Measurements from ENCODE around the gene SEC22A. TPM values are rescaled to one million over a fixed set of nuclear protein-coding genes. Genes with fewer than 3 reads are reported as not detected.

The SEC22A gene
- total RNA-seq, 1 donor from 2014 or later, result 15.4 TPM

- Mint-ChIP-seq H3K27me3 (ENCODE audit: low read depth) (no peaks in the 10 kb centered on the region), H3K36me3 (ENCODE audit: low read depth) (peaks cover 26% of the 10 kb centered on the region), H3K4me3 (no peak overlapping the region), H3K27ac (ENCODE audit: unreplicated experiment) (no peak overlapping the region), H3K9me3 (peaks cover 15% of the 10 kb centered on the region), H3K4me1 (peaks cover 4% of the 10 kb centered on the region)
- no peak for DNase-seq (ENCODE audit: low read depth, low spot score)
- TF ChIP-seq CTCF (conservative IDR thresholded peaks at IDR 0.05), result no peak
Observed at GRCh38 chr3:123262868-123263267, 61.1 kb downstream of the SEC22A start.

GRCh38 chr3:123263941-123264340 is 62.2 kb downstream of the SEC22A start:
- no peak overlapping the region for H3K4me3 Mint-ChIP-seq
- no peak for DNase-seq (ENCODE audit: low read depth, low spot score)
- H3K9me3 Mint-ChIP-seq, result peaks cover 16% of the 10 kb centered on the region
- no peak for TF ChIP-seq CTCF (conservative IDR thresholded peaks at IDR 0.05)
- no peaks in the 10 kb centered on the region for H3K4me1 Mint-ChIP-seq
- H3K27me3 Mint-ChIP-seq (ENCODE audit: low read depth), result no peaks in the 10 kb centered on the region
- H3K27ac Mint-ChIP-seq (ENCODE audit: unreplicated experiment), result no peak overlapping the region
- peaks cover 29% of the 10 kb centered on the region for H3K36me3 Mint-ChIP-seq (ENCODE audit: low read depth)

DNA sequence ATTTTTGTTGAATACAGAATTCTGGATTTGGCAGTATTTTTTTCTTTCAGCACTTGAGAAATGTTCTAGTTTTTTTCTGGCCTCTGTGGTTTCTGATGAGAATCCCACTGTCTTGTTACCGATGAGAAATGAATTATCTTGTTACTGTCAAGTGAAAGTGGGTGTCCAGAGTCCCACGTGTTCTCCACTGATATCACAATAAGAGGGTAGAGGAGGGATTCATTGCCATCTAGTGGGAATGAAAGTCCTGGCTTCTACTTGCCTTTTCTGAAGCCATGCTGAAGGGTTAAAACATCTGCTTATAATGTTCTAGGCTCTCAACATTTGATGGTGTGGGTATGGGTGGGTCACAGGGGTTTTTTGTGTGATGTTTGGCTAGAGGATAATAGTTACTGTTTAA is 66.1 kb downstream of the SEC22A start:
- H3K36me3 Mint-ChIP-seq (ENCODE audit: low read depth), result peaks cover 35% of the 10 kb centered on the region
- no peak overlapping the region for H3K27ac Mint-ChIP-seq (ENCODE audit: unreplicated experiment)

DNA sequence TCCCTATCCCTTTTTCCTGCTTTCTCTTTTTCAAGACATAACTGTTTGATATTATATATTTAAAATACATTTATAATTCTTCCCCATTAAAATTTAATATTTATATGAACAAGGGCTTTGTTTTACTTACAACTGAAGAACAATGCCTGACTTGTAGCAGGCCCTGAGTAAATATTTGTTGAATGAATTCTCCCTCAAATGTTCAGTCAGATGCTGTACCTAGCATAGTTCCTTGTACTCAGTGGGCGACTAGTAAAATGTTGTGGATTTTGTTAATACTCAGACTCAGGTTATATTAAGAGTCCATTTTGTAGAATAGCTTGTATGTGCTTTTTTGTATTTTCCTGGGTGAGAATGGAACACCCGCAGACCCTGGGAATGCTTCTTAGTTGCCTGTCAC is 69.1 kb downstream of the SEC22A start:
- H3K9me3 Mint-ChIP-seq, result peaks cover 12% of the 10 kb centered on the region
- H3K4me1 Mint-ChIP-seq, result peaks cover 4% of the 10 kb centered on the region
- no peaks in the 10 kb centered on the region for H3K27me3 Mint-ChIP-seq (ENCODE audit: low read depth)
- H3K36me3 Mint-ChIP-seq (ENCODE audit: low read depth), result peaks cover 30% of the 10 kb centered on the region
- no peak for TF ChIP-seq CTCF (conservative IDR thresholded peaks at IDR 0.05)
- H3K4me3 Mint-ChIP-seq, result no peak overlapping the region
- no peak for DNase-seq (ENCODE audit: low read depth, low spot score)
- H3K27ac Mint-ChIP-seq (ENCODE audit: unreplicated experiment), result no peak overlapping the region

More for the DNA sequence above, 66.1 kb downstream of the SEC22A start:
- no peak for DNase-seq (ENCODE audit: low read depth, low spot score)
- no peaks in the 10 kb centered on the region for H3K27me3 Mint-ChIP-seq (ENCODE audit: low read depth)
- TF ChIP-seq CTCF (conservative IDR thresholded peaks at IDR 0.05), result no peak
- H3K4me3 Mint-ChIP-seq, result no peak overlapping the region
- H3K4me1 Mint-ChIP-seq, result no peaks in the 10 kb centered on the region
- peaks cover 16% of the 10 kb centered on the region for H3K9me3 Mint-ChIP-seq

DNA sequence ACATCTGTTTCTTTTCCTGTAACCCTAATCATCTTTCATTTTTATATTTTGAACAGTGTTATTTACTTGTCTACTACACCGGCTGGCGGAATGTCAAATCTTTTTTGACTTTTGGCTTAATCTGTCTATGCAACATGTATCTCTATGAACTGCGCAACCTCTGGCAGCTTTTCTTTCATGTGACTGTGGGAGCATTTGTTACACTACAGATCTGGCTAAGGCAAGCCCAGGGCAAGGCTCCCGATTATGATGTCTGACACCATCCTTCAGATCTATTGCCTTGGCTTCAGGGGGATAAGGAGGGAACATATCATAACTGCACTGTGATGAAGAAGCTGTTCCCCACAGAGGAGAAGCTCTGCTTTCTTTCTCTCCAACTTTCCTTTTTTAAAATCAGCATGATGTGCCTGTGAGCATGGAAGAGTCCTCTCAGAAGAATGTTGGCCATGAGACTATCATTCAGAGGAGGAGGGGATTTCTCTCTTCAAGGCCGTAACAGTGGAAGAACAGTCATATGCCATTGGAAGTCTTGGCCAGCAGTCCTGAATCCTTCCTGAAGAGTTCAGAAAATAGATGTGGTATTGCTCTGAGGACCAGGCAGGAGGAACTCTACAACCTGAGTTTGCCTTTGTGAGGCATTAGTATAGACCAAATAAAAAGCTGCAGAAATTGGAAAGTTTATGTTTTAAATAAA is 69.9 kb downstream of the SEC22A start:
- DNase-seq (ENCODE audit: low read depth, low spot score), result no peak
- Mint-ChIP-seq H3K4me3 (no peak overlapping the region), H3K36me3 (ENCODE audit: low read depth) (peaks cover 22% of the 10 kb centered on the region), H3K27me3 (ENCODE audit: low read depth) (no peaks in the 10 kb centered on the region), H3K27ac (ENCODE audit: unreplicated experiment) (peak overlapping the region; percentile 9), H3K9me3 (peaks cover 6% of the 10 kb centered on the region), H3K4me1 (peaks cover 12% of the 10 kb centered on the region)
- TF ChIP-seq CTCF (conservative IDR thresholded peaks at IDR 0.05), result no peak
